Activated CD4-positive, CD25-positive, alpha-beta regulatory T cell (primary cell): Measurements from ENCODE around the gene FJX1.
"Not testable (repeated sequence)": the region's sequence is repeated elsewhere in the genome, so short reads cannot be mapped to it uniquely, and the experiment has no call there.

ENCODE experiments used
- DNase-seq, 4 experiments: peaks; one replicate each; lab custom pipeline; 2025; lab: John Stamatoyannopoulos, UW

The FJX1 gene

DNA sequence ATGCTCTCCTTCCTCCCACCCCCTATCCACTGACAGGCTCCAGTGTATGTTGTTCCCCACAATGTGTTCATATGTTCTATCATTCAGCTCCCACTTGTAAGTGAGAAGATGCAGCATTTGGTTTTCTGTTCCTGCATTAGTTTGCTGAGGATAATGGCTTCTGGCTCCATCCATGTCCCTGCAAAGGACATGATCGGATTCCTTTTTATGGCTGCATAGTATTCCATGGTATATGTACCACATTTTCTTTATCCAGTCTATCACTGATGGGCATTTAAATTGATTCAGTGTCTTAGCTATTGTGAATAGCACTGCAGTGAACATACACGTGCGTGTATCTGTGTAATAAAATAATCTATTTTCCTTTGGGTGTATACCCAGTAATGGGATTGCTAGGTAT is 50.1 kb downstream of the FJX1 start:
- DNase-seq = not testable (repeated sequence)
